HCT116 (cell line): Measurements from ENCODE around the gene KPNA1. TPM values are rescaled to one million over a fixed set of nuclear protein-coding genes. Genes with fewer than 3 reads are reported as not detected.

Source experiments
- ATAC-seq: fragments of 200-7000 bp; cut with Tn5 transposase; 2 replicates; pipeline ENCODE4 v1.9.1; 2020; ENCODE audit warnings: mild to moderate bottlenecking, moderate library complexity
- BruUV-seq: library from RNA; stranded (reverse); fragments of 400-500 nt; replicated peaks from 2 replicates; lab custom pipeline; 2021; lab: Mats Ljungman, UMichigan
- CTCF ChIA-PET: fragments of 300-600 bp; sonication (Branson Sonifier 250); formaldehyde crosslinking; loops from one replicate; lab custom pipeline; 2021; ENCODE audit warnings: antibody characterized with exemption; lab: Charles Lee
- POLR2A ChIA-PET: fragments of 300-600, 350-600 bp; sonication (Branson Sonifier 250); formaldehyde crosslinking; loops from one replicate; lab custom pipeline; 2021; ENCODE audit warnings: antibody characterized with exemption; lab: Charles Lee
- RAD21 ChIA-PET, 2 experiments: fragments of 300-600 bp; sonication (Branson Sonifier 250); formaldehyde crosslinking; loops; one replicate each; lab custom pipeline; 2023; ENCODE audit warnings: low total read pairs in 2 of 2; ENCODE audit not compliant: uncharacterized antibody in 2 of 2, unreplicated experiment in 2 of 2, low non-redundant PET in 1 of 2; lab: Charles Lee
- DNase-seq: peaks from one replicate; pipeline ENCODE4 v3.0.0-alpha.2; 2010; ENCODE audit warnings: low read depth, low spot score
- H2AFZ ChIP-seq: fragments of 200-600 bp; shearing (Covaris generic), sonication (generic); 2 replicates; pipeline ENCODE4 v1.6.1; 2017; ENCODE audit warnings: low read depth, mixed run types, mixed read lengths, antibody characterized with exemption, low read length; ENCODE audit not compliant: poor library complexity, severe bottlenecking
- H3K27ac ChIP-seq: 2 replicates; pipeline ENCODE4 v1.5.1; 2012; ENCODE audit warnings: low read depth, low read length
- H3K27me3 ChIP-seq: fragments of 200-600 bp; sonication (generic); 2 replicates; pipeline ENCODE4 v1.6.1; 2016; ENCODE audit warnings: mixed run types, low read length, mixed read lengths; ENCODE audit not compliant: insufficient read depth
- H3K36me3 ChIP-seq, 2 experiments: fragments of 200-500 bp in 1 of 2; fragments of 200-600 bp in 1 of 2; sonication (Bioruptor generic) in 1 of 2; sonication (generic) in 1 of 2; 2 replicates each; pipeline versions ENCODE4 v1.5.1 to v1.6.1; 2014 to 2016; ENCODE audit warnings: low read length in 2 of 2, inconsistent platforms in 1 of 2, mixed read lengths in 1 of 2, mixed run types in 1 of 2; ENCODE audit not compliant: insufficient read depth in 2 of 2, control insufficient read depth in 1 of 2
- H3K4me1 ChIP-seq, 2 experiments: fragments of 200-600 bp in 1 of 2; sonication (generic) in 1 of 2; 2 replicates each; pipeline versions ENCODE4 v1.5.1 to v1.6.1; 2012 to 2017; ENCODE audit warnings: low read length in 2 of 2, inconsistent platforms in 1 of 2, mild to moderate bottlenecking in 1 of 2, mixed read lengths in 1 of 2, mixed run types in 1 of 2, moderate library complexity in 1 of 2; ENCODE audit not compliant: insufficient read depth in 2 of 2, control insufficient read depth in 1 of 2
- H3K4me2 ChIP-seq: fragments of 200-600 bp; sonication (generic); 2 replicates; pipeline ENCODE4 v1.6.1; 2017; ENCODE audit warnings: mixed run types, low read length, mixed read lengths
- H3K4me3 ChIP-seq, 2 experiments: fragments of 200-600 bp in 1 of 2; sonication (generic) in 1 of 2; replicated peaks in 1 of 2; 2 replicates each; pipeline ENCODE4 v1.5.1; 2011 to 2016; ENCODE audit warnings: low read length in 2 of 2, control low read depth in 1 of 2, low read depth in 1 of 2, mild to moderate bottlenecking in 1 of 2, mixed read lengths in 1 of 2, mixed run types in 1 of 2
- H3K79me2 ChIP-seq: fragments of 200-600 bp; sonication (generic); 2 replicates; pipeline ENCODE4 v1.6.1; 2017; ENCODE audit warnings: mild to moderate bottlenecking, mixed run types, low read length, moderate library complexity, mixed read lengths; ENCODE audit not compliant: insufficient read depth
- H3K9ac ChIP-seq: fragments of 200-600 bp; sonication (generic); 2 replicates; pipeline ENCODE4 v1.6.1; 2016; ENCODE audit warnings: low read length, mixed read lengths
- H3K9me2 ChIP-seq: fragments of 200-600 bp; sonication (generic), shearing (Covaris generic); 2 replicates; pipeline ENCODE4 v1.6.1; 2017; ENCODE audit warnings: mixed run types, mild to moderate bottlenecking, moderate library complexity; ENCODE audit not compliant: insufficient read depth
- H3K9me3 ChIP-seq, 2 experiments: fragments of 200-500 bp in 1 of 2; fragments of 200-600 bp in 1 of 2; sonication (Bioruptor generic) in 1 of 2; sonication (generic) in 1 of 2; 2 replicates each; pipeline ENCODE4 v1.6.1; 2014 to 2017; ENCODE audit warnings: low read length in 2 of 2, mixed read lengths in 2 of 2, inconsistent platforms in 1 of 2, low read depth in 1 of 2, mild to moderate bottlenecking in 1 of 2, mixed run types in 1 of 2, moderate library complexity in 1 of 2; ENCODE audit not compliant: control insufficient read depth in 1 of 2, insufficient read depth in 1 of 2
- H4K20me1 ChIP-seq: fragments of 200-600 bp; sonication (generic), shearing (Covaris generic); 2 replicates; pipeline ENCODE4 v1.6.1; 2017; ENCODE audit warnings: mixed run types, mild to moderate bottlenecking, moderate library complexity; ENCODE audit not compliant: insufficient read depth
- CEBPB ChIP-seq: IDR thresholded peaks from 2 replicates; pipeline ENCODE4 v1.6.1; 2012; ENCODE audit warnings: low read depth
- CTCF ChIP-seq, 3 experiments: fragments of 200-600 bp in 1 of 3; sonication (generic) in 1 of 3; IDR thresholded peaks in 2 of 3; conservative IDR thresholded peaks in 1 of 3; 2 replicates each; pipeline ENCODE4 v1.5.1; 2012 to 2017; ENCODE audit warnings: low read depth in 2 of 3, low read length in 2 of 3, antibody characterized with exemption in 1 of 3, borderline replicate concordance in 1 of 3, control low read depth in 1 of 3, mild to moderate bottlenecking in 1 of 3, mixed read lengths in 1 of 3, mixed run types in 1 of 3, moderate library complexity in 1 of 3; ENCODE audit not compliant: insufficient read depth in 1 of 3
- EGR1 ChIP-seq: IDR thresholded peaks from 2 replicates; pipeline ENCODE4 v1.6.1; 2012; ENCODE audit warnings: low read depth
- ELF1 ChIP-seq: IDR thresholded peaks from 2 replicates; pipeline ENCODE4 v1.6.1; 2012; ENCODE audit warnings: low read depth, borderline replicate concordance
- EZH2 ChIP-seq: fragments of 200-600 bp; sonication (generic); IDR thresholded peaks from 2 replicates; pipeline ENCODE4 v1.6.1; 2017; ENCODE audit warnings: antibody characterized with exemption, mixed run types
- EZH2phosphoT487 ChIP-seq: fragments of 200-600 bp; IDR thresholded peaks from 2 replicates; pipeline ENCODE4 v1.6.1; 2018; ENCODE audit warnings: antibody characterized with exemption, borderline replicate concordance
- FOSL1 ChIP-seq: IDR thresholded peaks from 2 replicates; pipeline ENCODE4 v1.6.1; 2012; ENCODE audit warnings: low read depth
- JUND ChIP-seq: IDR thresholded peaks from 2 replicates; pipeline ENCODE4 v1.6.1; 2012
- MAX ChIP-seq: IDR thresholded peaks from 2 replicates; pipeline ENCODE4 v1.6.1; 2012
- POLR2AphosphoS5 ChIP-seq: IDR thresholded peaks from 2 replicates; pipeline ENCODE4 v1.6.1; 2011; ENCODE audit warnings: mild to moderate bottlenecking, low read depth, low read length, moderate library complexity
- RAD21 ChIP-seq: IDR thresholded peaks from 2 replicates; pipeline ENCODE4 v1.6.1; 2012; ENCODE audit warnings: low read depth, mild to moderate bottlenecking
- REST ChIP-seq: IDR thresholded peaks from 2 replicates; pipeline ENCODE4 v1.6.1; 2012; ENCODE audit warnings: low read depth
- SIN3A ChIP-seq: IDR thresholded peaks from 2 replicates; pipeline ENCODE4 v1.6.1; 2012; ENCODE audit warnings: low read depth
- SRF ChIP-seq: IDR thresholded peaks from 2 replicates; pipeline ENCODE4 v1.6.1; 2012; ENCODE audit warnings: low read depth
- YY1 ChIP-seq: IDR thresholded peaks from 2 replicates; pipeline ENCODE4 v1.6.1; 2011; ENCODE audit warnings: low read length, low read depth, moderate library complexity, mild to moderate bottlenecking; ENCODE audit not compliant: insufficient replicate concordance; ENCODE audit errors: extremely low read depth
- ZFX ChIP-seq: fragments of 450-650 bp; IDR thresholded peaks from 2 replicates; pipeline ENCODE4 v1.6.1; 2017
- ZNF274 ChIP-seq: fragments of 200-500 bp; sonication (Bioruptor generic); IDR thresholded peaks from 2 replicates; pipeline ENCODE4 v1.6.1; 2014; ENCODE audit warnings: mild to moderate bottlenecking, low read depth, low read length, inconsistent platforms
- intact Hi-C: fragments of 100-400 bp; cut with micrococcal nuclease; formaldehyde crosslinking; loops from 2 replicates; pipeline ENCODE4 v1.10.0; 2022
- total RNA-seq: library from RNA; stranded (reverse); gene quantifications from one replicate; pipeline ENCODE4 v1.2.1, GENCODE V29; 2021; ENCODE audit not compliant: unreplicated experiment

KPNA1 gene
- total RNA-seq, 1 experiment from 2014 or later = 73.4 TPM

GRCh38 chr3:122548076-122548475, 33.3 kb upstream of the KPNA1 start:
- H3K27me3 ChIP-seq = no peaks in the 10 kb centered on the region
- intact Hi-C loops = no loop called here
- ChIA-PET POLR2A (no interaction called here), CTCF (interaction anchor here (0.8 kb wide), 1 partner anchor 11 kb away, joined by 3 read pairs; no protein-coding TSS in a partner anchor), RAD21 (no interaction called here)
- TF ChIP-seq MAX (no peak), EZH2phosphoT487 (no peak), FOSL1 (no peak), EZH2 (no peak), ZFX (no peak), ZNF274 (no peak), CEBPB (no peak), POLR2AphosphoS5 (no peak), RAD21 (no peak), JUND (no peak), YY1 (no peak), ELF1 (no peak), SRF (no peak), SIN3A (no peak), EGR1 (no peak), REST (no peak), CTCF (IDR thresholded peaks at IDR 0.05 in 2 of 3, conservative IDR thresholded peaks at IDR 0.05 in 1 of 3; ENCODE audit: borderline replicate concordance in 1 of 3, insufficient read depth in 1 of 3, low read depth in 2 of 3, low read length in 2 of 3) (no peak)
- no peaks in the 10 kb centered on the region for H3K79me2 ChIP-seq
- ATAC-seq (no peak), DNase-seq (no peak)
- H3K4me2 ChIP-seq = no peak overlapping the region
- H3K27ac ChIP-seq = no peak overlapping the region
- H4K20me1 ChIP-seq = no peaks in the 10 kb centered on the region
- no peak overlapping the region for H3K4me3 ChIP-seq
- no peak overlapping the region for H2AFZ ChIP-seq
- H3K36me3 ChIP-seq = no peaks in the 10 kb centered on the region
- no peak overlapping the region for H3K9ac ChIP-seq
- no peaks in the 10 kb centered on the region for H3K9me2 ChIP-seq
- no peaks in the 10 kb centered on the region for H3K9me3 ChIP-seq
- BruUV-seq = no TSS peak
- H3K4me1 ChIP-seq = no peaks in the 10 kb centered on the region
